Measurements from ENCODE around the gene NTPCR.
"Not testable (repeated sequence)": the region's sequence is repeated elsewhere in the genome, so short reads cannot be mapped to it uniquely, and the experiment has no call there.

NTPCR gene, protein sequence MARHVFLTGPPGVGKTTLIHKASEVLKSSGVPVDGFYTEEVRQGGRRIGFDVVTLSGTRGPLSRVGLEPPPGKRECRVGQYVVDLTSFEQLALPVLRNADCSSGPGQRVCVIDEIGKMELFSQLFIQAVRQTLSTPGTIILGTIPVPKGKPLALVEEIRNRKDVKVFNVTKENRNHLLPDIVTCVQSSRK

DNA sequence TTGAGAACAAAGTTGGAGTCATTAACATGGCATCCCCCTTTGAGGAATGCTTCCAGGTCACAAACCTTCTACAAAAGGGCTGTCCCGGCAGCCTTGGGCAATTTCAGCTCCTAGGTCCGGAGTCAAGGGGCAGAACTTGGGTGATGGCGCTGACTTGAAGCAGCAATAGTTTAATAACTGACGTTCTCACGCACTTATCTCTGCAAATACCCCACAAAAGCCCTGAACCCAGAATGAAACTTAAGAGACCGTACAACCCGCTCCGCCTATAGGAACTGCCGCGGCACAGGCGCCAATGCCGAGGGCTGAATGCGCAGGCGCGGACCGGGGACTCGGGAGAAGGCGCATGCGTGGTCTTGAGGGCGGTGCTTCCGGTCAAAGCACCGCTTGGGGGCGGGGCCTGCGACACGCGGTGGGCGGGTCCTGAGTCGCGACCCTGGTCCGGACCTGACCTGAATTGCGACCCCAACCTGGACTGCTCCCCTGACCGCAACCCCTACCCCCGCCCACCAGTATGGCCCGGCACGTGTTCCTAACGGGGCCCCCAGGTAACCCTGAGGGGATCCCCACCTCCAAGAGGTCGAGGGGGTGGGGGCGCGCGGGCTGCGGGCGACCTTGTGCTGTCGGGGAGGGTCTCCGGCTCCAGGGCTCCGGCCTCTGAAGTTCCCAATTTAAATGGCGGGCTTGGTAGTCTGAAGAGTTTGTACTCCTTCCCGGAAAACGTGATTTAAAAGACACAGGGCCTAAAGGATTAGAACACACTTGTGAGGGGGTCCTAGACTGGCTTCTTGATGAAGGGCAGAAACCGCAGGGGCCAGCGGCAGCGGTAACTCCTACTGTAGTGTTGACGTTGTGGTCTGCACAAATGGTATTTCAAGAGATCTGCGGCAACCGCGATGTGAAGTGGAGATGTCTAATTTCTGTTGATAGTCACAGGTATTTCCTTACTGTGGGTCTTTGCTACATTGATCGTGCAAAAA lies at the start of gene NTPCR:
Gene NTPCR (plus strand): TSS at position 415 of the 980 bp plus-strand sequence. CDS start 100 bp downstream, at position 515.
- DNase-seq (ENCODE audit: low spot score): peak; percentile 92

DNA sequence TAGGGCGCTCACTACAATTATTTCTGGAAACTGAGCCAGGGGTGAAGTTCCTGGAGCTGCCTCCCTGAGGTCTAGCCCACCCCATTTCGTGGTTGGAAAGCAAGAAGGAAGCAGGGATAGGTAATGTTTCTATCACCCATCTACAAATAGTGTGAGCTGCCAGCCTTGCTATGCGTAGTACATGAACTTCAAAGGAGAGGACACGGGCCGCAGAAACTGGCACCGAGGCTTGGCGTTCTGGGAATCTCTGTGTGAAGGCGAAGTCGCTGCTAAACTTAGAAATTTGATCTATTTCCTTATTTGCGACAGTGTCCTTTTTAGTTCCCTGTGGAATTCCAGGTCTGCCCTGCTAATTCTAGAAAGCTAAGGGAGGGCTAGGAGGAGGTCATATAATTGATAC lies 49.6 kb upstream of the NTPCR start:
- DNase-seq (ENCODE audit: low spot score): no peak

DNA sequence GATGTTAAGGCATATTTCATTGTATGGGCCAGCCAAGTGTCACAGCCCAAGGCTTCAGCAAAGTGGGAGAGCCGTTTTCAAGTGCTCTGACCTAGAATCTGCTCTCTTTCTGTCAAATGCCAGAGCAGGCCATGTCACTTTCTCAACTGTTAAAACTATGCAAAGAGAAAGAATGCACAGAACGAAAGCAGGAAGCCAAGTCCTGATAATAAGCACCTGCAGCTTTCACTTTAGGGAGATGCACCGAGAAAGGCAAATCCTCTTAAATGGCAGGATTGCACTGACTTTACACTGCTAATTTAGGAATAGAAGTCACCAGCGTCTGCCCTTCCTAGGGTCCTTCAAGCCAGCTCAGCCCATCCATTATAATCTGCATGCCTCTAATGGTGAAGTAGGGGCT lies 49.2 kb upstream of the NTPCR start:
- DNase-seq (ENCODE audit: low spot score): no peak

DNA sequence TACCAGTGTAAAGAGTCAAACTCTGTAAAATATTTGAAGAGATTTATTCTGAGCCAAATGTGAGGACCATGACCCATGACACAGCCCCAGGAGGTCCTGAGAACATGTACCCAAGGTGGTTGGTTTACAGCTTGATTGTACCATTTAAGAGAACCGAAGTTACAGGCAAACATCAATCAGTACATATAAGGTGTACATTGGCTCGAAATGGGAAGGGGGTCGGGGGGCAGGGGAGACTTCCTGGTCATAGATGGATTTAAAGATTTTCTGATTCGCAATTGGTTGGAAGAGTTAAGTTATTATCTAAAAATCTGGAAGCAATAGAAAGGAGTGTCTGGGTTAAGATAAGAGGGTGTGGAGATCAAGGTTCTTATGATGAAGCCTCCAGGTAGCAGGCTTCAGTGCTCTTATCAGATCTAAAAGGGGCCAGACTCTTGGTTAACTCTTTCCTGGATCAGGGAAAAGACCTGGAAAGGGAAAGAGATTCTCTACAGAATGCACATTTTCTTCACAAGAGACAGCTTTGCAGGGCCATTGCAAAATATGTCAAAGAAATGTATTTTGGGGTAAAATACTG lies 47.5 kb upstream of the NTPCR start:
- no peak for DNase-seq (ENCODE audit: low spot score)

DNA sequence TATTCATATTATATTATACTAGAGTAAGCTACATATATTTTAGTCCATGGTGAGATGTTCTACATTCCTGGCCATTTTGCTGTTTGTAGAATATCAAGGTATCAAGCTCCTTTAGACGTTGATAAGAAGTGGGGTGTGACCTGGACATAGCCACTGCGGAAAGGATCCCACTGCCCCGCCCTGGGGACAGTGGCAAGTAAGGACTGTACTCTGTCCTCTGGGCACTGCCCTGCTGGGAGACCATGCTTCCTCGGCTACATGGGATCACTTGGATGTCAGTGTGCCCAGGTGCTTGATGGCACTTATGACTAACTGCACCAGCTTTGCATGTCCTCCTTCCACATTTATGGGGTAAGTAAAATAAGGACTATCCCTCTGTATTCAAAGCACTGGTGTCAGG lies 46.3 kb upstream of the NTPCR start:
- DNase-seq (ENCODE audit: low spot score): no peak

DNA sequence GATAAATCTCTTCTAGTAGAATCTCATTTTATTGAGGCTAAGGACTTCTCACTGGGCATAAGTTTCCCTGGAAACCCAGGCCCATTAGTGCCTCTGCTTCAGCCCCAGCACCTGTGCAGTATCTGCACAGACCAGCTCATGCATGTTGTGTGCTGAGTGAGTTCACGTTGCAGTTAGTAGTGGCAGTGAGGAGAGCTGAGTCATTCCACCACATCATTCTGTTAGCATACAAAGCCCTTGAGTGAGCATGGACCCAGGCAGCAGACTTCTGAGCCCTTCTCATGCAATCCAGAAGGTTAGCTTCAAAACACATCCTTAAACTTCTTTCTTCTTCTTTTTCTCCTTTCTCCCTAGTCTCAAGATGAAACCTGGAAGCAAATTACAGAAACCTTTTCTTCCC lies 45.8 kb upstream of the NTPCR start:
- DNase-seq (ENCODE audit: low spot score): peak; percentile 15

DNA sequence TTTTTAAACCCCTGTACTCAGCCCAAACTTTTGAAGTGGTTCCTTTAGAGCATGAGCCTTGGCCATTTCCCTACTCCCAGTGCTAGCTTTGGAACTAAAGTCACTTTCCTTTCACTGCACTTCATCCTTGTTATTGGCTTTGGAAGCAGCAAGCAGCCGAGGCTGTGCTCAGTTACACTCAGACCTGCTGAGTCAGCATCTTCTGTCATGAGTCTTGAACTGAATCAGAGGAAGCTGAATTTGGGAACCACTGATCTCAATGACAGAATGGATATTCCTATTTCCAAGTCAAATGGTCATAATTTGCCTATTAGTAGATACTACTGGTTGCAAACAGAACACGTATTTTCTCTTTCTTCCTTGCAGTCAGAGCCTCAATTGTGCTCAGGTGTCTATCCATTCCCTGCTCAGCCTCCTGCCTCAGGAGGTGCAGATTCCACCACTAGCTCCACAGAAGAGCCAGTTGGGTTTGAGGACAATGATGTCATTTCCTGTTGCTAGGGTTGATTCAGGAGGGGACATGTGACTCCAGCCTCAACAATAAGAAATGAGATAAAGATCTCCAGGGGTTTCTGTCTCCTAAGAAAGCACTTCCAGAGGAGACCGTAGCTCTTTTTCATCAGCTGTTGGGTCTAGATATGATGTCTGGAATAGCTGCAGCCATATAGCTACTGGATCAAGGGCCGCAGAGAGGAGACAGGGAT lies 44.9 kb upstream of the NTPCR start:
- DNase-seq (ENCODE audit: low spot score): no peak

DNA sequence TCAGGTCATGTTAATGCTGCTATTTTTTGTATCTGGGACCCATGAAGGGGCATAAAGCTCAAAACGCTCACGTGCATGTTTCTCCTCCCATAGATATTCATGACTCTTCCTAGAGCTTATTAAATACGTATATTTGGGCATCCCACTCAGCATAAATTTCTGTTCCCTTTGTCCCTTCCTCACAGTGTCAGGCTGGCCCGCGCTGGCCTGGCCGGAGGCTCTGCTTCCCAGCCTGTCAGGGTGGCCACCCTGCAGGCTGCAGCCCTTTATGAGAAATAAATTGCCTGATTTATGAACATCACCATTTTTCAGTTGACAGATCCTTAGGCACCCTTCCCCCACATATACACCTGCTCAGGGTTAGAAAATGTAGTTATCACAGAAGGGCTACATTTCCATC lies 44.0 kb upstream of the NTPCR start:
- no peak for DNase-seq (ENCODE audit: low spot score)

DNA sequence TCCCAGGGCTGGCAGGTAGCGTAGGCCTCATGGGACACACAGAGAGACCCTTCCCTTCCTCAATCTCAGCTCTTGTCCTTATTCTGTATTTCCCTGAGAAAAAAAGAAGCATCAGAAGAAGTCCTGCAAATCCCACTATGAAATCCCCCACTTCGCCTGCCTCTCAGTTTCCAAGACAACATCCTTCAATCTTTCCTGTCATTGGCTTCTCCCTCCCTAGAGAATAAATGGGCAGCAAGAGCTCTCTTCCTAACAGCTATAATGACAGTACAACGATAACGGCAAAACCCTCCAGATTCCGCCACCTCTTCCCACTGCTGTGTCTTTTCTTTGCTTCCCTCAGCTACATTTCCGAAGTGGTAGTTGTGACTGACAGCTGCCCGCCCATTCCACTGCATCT lies 41.6 kb upstream of the NTPCR start:
- DNase-seq (ENCODE audit: low spot score): no peak

DNA sequence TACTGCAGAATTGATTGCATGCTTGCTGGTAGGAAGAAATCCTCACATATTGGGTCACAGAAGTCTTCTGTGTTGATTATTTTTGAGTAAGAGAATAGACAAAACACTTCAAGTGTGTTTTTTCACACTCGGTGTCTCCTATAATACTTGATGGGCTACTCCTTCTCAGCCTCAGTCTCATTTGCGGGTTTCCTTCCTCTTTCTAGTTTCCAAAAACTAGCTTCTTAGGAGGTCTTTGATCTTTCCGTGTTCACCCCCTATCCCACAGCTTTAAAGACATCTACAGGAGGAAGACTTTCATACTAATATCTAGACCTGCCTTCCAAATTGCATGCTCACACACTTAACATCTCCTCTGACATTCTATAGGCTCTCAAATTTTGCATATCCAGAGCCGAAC lies 40.7 kb upstream of the NTPCR start:
- no peak for DNase-seq (ENCODE audit: low spot score)

DNA sequence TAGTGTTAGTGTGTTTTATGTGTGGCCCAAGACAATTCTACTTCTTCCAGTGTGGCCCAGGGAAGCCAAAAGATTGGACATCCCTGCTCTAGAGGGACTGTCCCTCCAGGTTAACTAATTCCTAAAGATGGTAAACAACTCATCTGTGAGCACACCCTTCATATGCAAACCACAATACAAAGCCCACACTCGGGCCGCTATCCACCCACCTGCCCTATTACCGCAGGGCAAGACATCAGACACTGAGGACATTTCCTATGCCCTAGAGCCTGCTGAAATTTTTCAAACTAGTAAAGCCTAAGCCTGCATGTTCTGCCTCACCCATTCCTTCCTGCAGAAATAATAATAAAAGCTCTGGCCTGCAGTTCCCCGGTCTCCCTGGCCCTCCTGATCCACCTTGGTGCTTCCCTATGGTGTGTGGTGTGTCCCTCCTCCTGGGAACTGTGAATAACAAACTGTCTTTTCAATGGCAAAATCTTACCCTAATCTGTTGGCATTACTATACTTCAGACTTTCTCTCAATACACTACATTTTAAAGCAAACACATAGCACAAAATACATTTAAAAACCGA lies 39.3 kb upstream of the NTPCR start:
- no peak for DNase-seq (ENCODE audit: low spot score)

DNA sequence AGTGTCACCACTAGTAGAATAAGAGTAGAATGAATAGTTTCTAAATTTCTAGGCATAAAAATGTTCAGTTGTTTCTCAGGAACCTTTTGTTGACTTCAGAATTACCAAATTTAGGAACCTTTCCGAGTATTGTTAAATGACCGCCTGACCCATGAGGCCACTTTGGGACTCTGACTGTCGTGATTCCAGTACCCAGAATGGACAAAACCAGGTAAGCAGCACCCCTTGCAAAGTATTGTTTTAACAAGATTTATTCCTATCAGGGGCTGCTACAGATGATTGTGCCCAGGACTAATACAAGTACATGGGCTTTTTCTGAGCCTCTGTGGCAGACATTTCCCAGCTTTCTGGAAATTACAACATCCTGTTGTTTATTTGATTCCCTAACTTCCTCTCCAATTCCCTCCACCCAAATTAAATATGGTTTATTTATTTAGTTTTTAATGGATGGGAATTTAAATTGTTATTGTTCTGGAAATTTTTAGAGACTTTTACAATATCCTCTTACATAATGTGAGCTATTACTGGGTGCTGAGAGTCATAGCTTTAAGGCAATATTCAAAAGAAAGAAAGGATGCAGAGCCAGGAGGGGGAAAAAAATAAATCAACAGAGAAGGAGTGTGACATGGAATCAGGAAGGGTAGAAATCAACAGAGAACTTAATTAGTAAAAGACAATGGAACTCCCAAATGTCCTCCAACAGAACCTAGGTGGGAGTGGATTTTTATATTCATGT lies 37.4 kb upstream of the NTPCR start:
- DNase-seq (ENCODE audit: low spot score): no peak

DNA sequence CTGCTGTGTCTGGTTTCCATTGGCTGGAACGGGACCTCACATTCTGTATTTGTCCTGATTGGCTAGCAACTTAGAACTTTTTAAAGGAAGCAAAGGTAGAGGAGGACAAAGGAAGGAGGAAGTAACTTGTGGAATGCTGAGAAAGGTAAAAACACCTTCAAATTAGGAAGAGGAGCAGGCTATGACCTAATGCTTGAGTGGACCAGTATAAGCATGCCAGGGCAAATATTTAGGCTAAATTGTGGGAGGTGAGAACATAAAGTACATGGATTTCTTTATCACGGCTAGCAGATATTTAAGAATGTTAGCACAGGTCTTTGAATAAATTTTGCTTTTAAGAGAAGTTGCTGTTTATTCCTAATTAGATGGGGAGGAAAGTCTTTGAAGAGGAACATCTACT lies 36.1 kb upstream of the NTPCR start:
- DNase-seq (ENCODE audit: low spot score): not testable (repeated sequence)

DNA sequence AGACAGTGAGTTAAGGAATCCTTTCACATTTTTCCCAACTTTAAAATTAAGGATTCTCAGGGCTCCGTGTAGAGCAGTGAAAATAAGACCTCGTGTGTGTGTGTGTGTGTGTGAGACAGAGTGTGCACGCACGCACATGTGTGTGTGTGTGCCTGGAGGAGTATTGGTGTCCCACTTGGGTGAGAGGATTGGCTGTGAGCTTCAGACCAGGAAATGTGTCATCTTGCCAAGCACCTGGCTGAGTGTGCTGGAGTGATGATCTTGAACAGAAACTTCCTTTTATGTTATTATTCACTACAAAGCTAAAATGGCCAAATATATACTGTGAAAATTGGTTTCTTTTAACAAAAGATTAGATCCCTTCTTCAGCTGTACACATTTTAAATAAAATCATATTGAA lies 35.2 kb upstream of the NTPCR start:
- DNase-seq (ENCODE audit: low spot score): no peak

DNA sequence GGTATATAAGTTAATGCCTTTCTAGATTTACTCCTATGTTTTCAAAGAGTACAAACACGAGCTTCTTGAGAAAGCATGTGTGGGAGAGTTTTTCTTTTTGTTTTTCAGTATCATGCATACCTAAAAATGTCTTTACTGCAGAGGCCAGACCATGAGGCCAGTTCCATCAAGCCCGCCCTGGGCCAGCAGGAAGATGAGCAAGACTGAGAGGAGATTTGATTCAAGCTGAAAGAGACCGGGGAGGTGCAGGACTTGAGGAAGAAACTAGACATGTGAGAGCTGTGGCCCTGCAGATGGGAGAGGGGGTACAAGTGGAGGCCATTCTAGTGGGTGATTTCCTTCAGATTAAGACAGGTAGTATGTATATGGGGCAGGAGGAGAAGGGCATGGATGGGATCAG lies 33.4 kb upstream of the NTPCR start:
- DNase-seq (ENCODE audit: low spot score): no peak

DNA sequence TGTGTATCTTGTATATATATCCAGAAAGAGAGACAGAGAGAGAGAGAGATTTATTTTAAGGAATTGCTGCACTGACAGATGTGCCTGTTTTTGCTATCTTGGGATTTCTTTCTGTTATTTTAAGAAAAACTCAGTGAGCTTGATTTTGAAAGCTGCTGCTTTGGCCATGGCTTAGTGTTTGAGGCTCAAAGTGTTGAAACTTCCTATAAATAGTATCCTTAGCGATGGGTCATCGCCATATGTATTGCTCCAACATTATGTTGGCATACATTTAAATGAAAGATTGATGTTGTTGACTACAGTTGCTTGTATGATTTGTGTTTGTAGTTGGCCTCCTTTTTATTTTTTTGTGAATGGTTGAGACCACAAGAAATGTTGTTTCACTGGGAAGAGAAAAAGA lies 29.0 kb upstream of the NTPCR start:
- DNase-seq (ENCODE audit: low spot score): no peak

DNA sequence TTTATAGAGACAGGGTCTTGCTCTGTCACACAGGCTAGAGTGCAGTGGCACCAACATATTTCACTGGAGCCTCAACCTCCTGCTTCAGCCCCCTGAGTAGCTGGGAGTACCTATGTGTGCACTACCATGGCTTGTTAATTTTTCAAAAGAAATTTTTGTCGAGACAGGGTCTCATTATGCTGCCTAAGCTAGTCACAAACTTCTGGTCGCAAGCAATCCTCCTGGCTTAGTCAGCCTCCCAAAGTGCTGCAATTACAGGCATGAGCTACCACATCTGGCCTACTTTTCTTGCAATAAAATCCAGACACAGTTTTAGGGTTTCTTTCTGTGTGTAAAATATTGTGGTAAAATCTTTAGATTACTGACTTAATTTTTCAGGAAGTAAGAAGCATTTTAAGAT lies 27.9 kb upstream of the NTPCR start:
- DNase-seq (ENCODE audit: low spot score): no peak

DNA sequence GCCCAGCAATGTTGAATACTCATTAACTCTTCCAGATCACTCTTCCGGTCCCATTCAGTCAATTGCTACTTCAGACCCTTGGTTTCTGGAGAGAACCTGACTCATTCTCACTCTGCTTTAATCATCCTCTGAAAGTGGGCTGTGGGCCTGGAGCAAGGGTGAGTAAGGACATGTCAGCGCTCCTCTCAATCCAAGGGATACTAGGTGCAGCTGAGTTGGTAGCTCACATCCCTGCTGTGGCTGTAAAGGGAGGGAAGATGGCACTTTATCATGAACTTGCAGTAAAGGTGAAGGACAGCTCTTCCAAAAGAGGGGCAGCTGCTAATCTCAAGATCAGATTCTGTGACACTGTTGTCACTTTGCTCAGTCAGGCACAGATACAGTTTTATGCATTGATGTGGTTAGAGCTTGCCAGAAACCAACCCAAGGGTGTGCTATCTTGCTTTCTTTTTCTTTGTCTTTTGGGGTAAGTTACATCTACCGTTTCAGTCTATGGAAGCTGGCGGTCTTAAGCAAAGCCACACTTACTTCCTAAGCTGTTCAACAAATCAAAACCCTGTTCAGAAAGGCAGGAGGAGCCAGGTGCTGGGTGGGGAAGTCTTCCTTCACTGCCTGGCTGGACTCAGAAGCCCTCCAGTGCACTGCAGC lies 26.5 kb upstream of the NTPCR start:
- no peak for DNase-seq (ENCODE audit: low spot score)

DNA sequence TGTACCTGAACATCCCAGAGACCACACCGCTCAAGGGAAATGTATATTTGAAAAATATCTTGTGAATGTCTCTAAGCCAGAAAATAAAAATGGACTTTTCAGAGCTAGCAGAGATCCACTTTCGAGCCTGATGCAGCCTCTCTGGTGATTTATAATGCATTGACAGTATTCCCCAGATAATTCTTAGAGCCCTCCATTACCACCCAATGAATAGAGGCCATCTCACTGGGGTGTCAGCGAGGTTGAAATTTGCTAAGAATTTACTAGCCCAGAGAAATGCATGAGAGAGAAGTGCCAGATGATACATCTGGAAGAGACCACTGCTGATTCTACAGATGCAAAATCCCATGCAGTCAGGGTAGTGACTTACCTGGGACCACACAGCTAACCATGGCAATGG lies 25.5 kb upstream of the NTPCR start:
- DNase-seq (ENCODE audit: low spot score): no peak

DNA sequence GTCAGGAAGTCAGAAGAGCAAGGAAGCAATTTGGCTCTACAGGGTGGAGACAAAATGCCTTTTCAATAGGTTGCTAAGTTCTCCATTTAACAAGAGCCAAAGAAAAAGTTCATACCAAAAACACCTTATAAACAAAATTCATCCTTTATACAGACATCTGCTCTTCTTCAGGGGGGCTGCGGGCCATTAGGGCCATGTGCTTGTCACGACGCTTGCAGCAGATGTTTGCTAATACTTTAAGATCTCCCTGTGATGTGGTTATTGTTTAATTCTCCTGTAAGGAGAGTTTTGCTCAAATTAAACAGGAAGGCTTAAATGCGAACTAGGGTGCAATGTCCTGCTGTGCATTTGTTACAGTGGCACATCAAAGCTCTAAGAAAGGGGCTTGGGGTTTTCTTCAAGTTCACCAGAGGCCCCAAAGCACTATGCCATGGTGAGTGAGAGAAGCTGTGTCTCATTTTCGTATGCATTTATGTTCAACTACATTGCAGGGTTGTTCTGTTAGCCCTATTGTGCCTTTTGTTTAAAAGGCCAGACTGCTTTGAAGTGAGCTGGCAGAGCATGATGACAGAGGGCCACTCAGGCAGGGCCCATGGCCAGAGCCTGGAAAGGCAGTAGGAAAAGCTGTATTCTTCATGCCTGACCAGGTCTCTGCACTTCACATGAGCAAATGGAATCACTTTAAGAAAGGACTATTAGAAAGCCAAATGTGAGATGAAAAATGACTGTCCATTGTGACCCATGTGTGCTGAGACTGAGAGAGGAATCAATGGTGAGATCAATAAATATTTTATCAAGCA lies 24.8 kb upstream of the NTPCR start:
- no peak for DNase-seq (ENCODE audit: low spot score)

All from Ammon's horn (tissue), 1 donor.